Subcutaneous adipose tissue (tissue), 4 donors: ENCODE results near the gene ADGRA1. TPM values are rescaled to one million over a fixed set of nuclear protein-coding genes. Genes with fewer than 3 reads are reported as not detected.

Experiments used
- total RNA-seq, 4 donors: library from RNA; depleted of rRNA; stranded (reverse); fragments of >200 nt; gene quantifications; one replicate each; pipeline ENCODE4 v1.1.0, GENCODE V29; 2016
- TF ChIP-seq, protein P1 (sequence below): fragments of 450-650 bp; IDR thresholded peaks from one replicate; pipeline ENCODE4 v1.5.1; 2016; ENCODE audit warnings: low read depth, mild to moderate bottlenecking, control low read depth, antibody characterized with exemption, moderate library complexity

The ADGRA1 gene
- total RNA-seq, 4 donors from 2014 or later = 0.38 TPM; not detected in 3

DNA sequence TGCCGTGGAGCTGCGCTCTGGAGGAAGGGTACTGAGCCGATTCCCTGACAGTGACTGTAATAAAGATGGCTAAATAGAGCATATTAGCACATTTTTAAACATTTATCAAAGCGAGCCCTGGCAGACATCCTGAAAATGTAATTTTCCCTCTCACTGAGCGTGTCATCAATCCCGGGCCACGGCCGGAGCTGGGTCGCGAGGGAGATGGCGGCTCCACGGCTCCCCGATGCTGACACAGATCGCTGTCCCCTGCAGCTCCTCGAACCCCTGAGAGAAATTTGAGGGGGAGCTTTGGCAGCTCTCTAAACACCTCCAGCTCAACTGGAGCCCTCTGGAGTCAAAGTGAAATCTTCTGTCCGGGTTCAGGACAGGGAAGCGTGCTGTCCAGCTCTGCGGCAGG, 44.9 kb upstream of the ADGRA1 start:
- TF ChIP-seq, protein P1, sequence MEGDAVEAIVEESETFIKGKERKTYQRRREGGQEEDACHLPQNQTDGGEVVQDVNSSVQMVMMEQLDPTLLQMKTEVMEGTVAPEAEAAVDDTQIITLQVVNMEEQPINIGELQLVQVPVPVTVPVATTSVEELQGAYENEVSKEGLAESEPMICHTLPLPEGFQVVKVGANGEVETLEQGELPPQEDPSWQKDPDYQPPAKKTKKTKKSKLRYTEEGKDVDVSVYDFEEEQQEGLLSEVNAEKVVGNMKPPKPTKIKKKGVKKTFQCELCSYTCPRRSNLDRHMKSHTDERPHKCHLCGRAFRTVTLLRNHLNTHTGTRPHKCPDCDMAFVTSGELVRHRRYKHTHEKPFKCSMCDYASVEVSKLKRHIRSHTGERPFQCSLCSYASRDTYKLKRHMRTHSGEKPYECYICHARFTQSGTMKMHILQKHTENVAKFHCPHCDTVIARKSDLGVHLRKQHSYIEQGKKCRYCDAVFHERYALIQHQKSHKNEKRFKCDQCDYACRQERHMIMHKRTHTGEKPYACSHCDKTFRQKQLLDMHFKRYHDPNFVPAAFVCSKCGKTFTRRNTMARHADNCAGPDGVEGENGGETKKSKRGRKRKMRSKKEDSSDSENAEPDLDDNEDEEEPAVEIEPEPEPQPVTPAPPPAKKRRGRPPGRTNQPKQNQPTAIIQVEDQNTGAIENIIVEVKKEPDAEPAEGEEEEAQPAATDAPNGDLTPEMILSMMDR = no peak

DNA sequence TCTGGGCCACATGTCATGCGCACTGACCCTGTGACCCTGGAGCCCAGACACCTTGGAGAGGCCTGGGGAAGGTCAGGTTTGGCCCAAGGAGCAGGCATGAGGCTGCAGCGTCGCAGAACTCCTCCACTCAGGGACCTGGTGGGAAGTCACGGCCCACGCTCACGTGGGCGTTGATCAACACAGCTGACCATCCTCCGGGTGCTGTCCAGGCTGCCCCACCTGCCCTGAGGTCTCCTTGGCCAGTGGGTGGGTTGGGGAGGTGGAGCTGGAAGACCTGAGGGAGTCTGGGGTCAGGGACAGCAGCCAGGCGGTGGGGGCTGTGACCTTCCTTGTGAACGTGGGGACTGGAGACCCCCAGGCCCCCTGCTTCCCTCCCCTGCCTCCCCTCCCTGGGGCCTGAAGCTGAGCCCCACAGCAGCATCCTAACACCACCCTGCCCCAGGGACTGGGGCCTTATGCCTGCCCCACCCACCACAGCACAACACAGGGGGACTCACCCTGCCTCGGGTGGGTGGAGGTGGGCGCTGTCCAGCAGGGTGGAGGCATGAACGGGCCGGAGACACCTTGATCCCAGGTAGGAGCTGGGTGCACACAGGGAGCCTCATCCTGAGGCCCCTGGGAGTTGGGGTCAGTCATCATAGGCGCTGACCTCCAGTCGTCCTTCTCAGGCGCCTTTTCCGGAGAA, 44.0 kb upstream of the ADGRA1 start:
- TF ChIP-seq, protein P1 = no peak

DNA sequence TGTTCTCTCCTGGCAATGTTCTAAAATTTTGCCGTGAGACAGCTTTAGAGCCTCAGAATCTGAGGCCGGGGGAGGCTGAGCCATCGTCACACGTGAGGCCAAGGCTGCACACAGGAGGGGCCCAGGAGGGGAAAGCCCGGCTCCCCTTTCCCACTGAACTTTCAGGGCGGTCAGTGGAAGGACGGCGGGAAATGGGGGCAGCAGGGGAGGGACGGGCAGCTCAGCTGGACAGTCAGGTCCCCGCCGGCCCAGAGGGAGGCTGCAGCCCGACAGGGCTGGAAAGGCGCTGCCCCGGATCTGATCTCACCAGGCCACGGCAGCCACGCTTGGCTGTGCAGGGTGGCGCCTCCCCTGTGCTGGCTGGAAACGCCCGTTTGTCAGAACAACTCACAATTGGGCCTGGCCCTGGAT, 43.3 kb upstream of the ADGRA1 start:
- TF ChIP-seq, protein P1 = no peak

DNA sequence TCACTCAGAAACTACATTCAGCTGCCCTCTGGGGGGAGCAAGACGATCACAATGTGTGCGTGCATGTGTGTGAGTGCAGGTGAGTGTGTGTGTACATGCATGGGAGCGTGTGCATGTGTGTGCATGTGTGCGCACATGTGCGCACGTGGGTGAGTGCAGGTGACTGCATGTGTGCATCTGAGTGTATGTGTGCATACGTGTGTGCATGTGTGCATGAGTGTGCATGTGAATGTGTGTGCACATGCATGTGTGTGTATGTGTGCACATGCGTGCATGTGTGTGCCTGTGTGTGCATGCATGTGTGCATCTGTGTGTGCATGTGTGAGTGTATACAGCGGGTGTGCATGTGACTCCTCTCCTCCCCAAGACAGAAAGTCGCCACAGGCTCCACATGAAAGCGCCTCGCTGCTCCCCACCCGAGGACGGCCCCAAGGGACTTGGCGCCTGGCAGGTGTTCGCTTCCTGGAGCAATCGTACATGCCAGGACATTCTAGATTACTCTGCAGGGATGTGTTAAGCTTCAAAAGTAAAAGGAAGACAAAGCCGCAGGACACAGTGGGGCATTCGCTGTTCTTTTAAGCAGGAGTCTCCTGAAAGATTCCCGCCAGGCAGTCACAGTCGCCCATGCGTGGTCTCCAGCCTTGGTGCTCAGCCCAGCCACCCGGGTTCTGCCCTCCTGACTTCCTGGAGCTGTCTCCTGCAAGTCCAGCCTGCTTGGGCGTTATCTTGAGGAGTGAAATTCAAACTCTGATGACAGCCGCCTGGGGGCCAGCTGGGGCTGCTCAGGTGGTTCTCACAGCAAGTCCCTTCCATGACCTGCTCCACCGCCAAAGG, 42.0 kb upstream of the ADGRA1 start:
- TF ChIP-seq, protein P1 = no peak

DNA sequence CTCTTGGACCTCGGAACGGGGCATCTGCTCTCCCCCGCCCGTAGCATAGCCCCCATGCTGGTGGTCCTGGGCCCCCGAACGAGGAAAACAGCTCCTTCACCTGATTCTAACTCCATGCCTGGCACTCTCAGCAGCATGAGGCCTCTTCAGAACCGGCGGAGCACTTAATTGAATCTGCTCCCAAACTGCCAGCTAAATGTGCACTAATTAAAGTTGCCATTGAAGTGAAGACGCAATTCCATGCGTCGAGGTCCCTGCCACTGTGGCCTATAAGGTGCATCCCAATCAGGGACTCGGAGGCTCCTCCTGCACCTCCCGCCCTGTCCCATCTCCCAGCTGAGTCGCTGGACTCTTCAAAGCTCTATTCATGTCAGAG, 41.3 kb upstream of the ADGRA1 start:
- TF ChIP-seq, protein P1 = no peak

DNA sequence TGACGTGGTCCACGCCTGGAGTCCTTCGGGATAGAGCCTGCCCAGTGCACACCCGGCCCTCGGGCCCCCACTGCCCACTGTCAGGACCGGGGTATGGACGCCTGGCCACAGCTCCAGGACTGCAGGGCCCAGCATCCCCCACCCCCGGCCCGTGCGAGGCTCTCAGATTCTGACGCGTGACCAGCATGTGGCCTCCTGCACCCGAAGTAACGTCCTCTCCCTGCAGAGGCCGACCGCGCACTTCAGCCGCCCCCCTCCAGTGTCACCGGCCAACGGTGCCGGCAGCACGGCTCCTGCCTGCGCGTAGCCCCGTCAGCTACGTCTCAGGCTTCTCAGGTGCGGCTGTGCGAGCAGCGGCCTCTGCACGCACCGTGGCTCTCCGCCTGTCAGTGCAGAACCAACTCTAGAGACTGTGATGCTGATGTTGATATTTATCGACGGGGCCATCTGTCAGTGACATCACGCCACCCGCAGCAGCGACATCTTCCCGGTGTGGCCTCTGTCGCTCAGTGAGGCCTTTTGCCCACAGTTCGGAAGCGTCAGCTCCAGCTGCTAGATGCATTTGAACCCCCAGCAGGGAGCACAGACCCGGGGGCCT, 40.1 kb upstream of the ADGRA1 start:
- TF ChIP-seq, protein P1 = no peak

DNA sequence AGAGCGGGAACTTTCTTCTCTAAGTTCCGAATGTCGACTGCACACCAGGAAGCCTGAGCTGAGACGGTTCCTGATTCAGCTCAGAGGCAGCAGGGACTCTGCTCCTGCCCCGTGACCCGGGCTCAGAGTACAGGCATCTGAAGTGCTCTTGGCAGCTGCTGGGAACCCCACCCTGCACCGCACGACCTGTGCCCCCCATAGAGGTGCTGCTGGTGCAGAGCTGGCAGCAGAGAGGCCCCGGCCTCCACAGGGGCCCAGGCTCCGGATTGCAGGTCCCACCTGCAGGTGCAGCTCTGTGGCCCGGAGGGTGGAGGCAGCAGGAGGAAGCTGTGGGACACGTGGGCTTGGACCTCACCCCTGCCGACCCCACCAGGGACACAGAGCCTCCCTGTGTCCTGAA, 39.5 kb upstream of the ADGRA1 start:
- TF ChIP-seq, protein P1 = no peak
